Suprapubic skin (tissue), 4 donors: ENCODE data around the gene KCND2. TPM values are rescaled to one million over a fixed set of nuclear protein-coding genes. Genes with fewer than 3 reads are reported as not detected.

ENCODE experiments used
- DNase-seq, 2 donors: peaks; one replicate each; pipeline ENCODE4 v3.0.0-alpha.2; 2019; ENCODE audit warnings: low spot score in 2 of 2
- H3K27ac ChIP-seq: fragments of 200-600 bp; sonication (generic); one replicate; pipeline ENCODE4 v1.5.1; 2019
- H3K27me3 ChIP-seq: fragments of 200-600 bp; sonication (generic); one replicate; pipeline ENCODE4 v1.5.1; 2019
- H3K36me3 ChIP-seq: fragments of 200-600 bp; sonication (generic); one replicate; pipeline ENCODE4 v1.5.1; 2019
- H3K4me1 ChIP-seq: fragments of 200-600 bp; sonication (generic); one replicate; pipeline ENCODE4 v1.5.1; 2019
- H3K4me3 ChIP-seq: fragments of 200-600 bp; sonication (generic); one replicate; pipeline ENCODE4 v1.5.1; 2019; ENCODE audit warnings: mild to moderate bottlenecking
- H3K9me3 ChIP-seq: fragments of 200-600 bp; sonication (generic); one replicate; pipeline ENCODE4 v1.5.1; 2019
- EP300 ChIP-seq: sonication (generic); formaldehyde crosslinking; IDR thresholded peaks from one replicate; pipeline ENCODE4 v1.6.1; 2017; ENCODE audit warnings: antibody characterized with exemption
- POLR2A ChIP-seq, 2 donors: fragments of 450-650 bp; IDR thresholded peaks; one replicate each; pipeline ENCODE4 v1.6.1; 2017; ENCODE audit warnings: antibody characterized with exemption in 2 of 2, mild to moderate bottlenecking in 2 of 2, moderate library complexity in 2 of 2
- POLR2AphosphoS5 ChIP-seq, 3 donors: sonication (generic); formaldehyde crosslinking; IDR thresholded peaks; one replicate each; pipeline ENCODE4 v1.6.1; 2017; ENCODE audit warnings: antibody characterized with exemption in 3 of 3
- WGBS: methylation state at CpG from one replicate; pipeline ENCODE4 v1.1.5; 2018; 5-methylcytosine and 5-hydroxymethylcytosine counted together
- total RNA-seq, 4 donors: library from RNA; depleted of rRNA; stranded (reverse); fragments of >200 nt; gene quantifications; one replicate each; pipeline ENCODE4 v1.1.0, GENCODE V29; 2016
- TF ChIP-seq, protein P1 (sequence below), 2 donors: fragments of 200-600 bp in 1 of 2; fragments of 450-650 bp in 1 of 2; sonication (generic) in 1 of 2; IDR thresholded peaks; one replicate each; pipeline ENCODE4 v1.5.1; 2016 to 2019; ENCODE audit warnings: antibody characterized with exemption in 2 of 2, mild to moderate bottlenecking in 1 of 2, moderate library complexity in 1 of 2

Gene KCND2
- total RNA-seq, 4 donors from 2014 or later, result 0.16 TPM; not detected in 3

DNA sequence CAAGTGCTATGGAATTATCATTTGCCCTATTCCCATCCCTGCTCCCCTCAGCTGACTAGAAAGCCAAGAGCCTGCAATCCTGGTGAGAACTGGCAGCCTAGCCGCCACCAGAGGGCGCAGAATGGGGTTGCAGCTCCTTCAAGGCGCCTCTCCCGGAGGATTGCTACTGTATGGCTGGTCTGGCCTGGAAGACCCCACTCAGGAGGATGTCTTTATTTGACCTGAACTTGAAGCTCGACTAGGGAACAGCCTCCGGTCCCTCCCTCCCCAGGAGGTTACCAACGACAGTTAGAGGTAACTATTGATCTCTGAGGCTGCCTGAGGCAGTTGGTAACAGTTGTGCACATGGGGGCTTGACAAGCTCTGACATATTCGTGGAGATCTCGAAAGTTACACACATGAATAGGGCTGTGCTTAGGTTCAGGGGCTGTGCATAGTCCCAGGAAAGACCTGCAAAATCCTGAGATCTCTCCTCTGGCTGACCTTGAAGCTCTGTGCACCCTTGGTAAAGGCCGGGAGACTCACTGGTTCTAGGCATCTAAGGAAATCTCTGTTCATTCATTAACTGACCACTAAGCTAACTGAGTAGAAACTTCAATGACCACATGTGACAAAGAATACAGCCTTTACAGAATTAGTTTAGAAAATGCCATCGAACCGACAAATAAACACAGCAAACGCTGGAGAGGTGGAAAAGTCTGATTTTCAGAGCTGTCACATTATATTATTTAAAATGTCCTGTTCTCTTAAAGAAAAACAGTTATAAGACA, 519.3 kb downstream of the KCND2 start:
- peak; percentile 68 to 79 for DNase-seq
- Histone ChIP-seq H3K36me3 (no peaks in the 10 kb centered on the region), H3K27ac (no peak overlapping the region), H3K4me1 (no peaks in the 10 kb centered on the region), H3K4me3 (no peak overlapping the region), H3K27me3 (no peaks in the 10 kb centered on the region), H3K9me3 (no peaks in the 10 kb centered on the region)
- TF ChIP-seq, protein P1, sequence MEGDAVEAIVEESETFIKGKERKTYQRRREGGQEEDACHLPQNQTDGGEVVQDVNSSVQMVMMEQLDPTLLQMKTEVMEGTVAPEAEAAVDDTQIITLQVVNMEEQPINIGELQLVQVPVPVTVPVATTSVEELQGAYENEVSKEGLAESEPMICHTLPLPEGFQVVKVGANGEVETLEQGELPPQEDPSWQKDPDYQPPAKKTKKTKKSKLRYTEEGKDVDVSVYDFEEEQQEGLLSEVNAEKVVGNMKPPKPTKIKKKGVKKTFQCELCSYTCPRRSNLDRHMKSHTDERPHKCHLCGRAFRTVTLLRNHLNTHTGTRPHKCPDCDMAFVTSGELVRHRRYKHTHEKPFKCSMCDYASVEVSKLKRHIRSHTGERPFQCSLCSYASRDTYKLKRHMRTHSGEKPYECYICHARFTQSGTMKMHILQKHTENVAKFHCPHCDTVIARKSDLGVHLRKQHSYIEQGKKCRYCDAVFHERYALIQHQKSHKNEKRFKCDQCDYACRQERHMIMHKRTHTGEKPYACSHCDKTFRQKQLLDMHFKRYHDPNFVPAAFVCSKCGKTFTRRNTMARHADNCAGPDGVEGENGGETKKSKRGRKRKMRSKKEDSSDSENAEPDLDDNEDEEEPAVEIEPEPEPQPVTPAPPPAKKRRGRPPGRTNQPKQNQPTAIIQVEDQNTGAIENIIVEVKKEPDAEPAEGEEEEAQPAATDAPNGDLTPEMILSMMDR (IDR thresholded peaks at IDR 0.05), result peak; percentile 22 to 72
- no peak for TF ChIP-seq POLR2AphosphoS5 (IDR thresholded peaks at IDR 0.05)
- WGBS, result 52% methylated on average over 13 of the region's 13 CpGs

DNA sequence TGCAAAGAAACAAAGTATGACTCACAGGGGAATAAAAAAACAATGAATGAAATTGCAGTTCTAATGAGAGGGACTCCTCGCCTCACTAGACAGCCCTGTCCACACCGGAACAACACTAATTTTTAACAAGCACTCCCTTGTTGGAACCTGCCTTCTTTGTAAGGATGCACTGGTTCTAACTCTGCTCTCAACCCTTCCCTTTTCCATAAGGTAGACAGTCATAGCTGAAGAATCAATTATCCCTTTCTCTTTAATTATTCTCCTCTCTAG, 519.8 kb downstream of the KCND2 start:
- no peaks in the 10 kb centered on the region for H3K4me1 ChIP-seq
- no peaks in the 10 kb centered on the region for H3K27me3 ChIP-seq
- no peaks in the 10 kb centered on the region for H3K9me3 ChIP-seq
- no peaks in the 10 kb centered on the region for H3K36me3 ChIP-seq
- TF ChIP-seq EP300 (no peak), POLR2AphosphoS5 (IDR thresholded peaks at IDR 0.05) (no peak)
- TF ChIP-seq, protein P1 (IDR thresholded peaks at IDR 0.05), result no peak
- H3K27ac ChIP-seq, result no peak overlapping the region
- H3K4me3 ChIP-seq, result no peak overlapping the region
- 89% methylated on average over 2 of the region's 2 CpGs for WGBS
- no peak for DNase-seq

GRCh38 chr7:120793213-120793936, 520.4 kb downstream of the KCND2 start:
- no peaks in the 10 kb centered on the region for H3K4me1 ChIP-seq
- no peaks in the 10 kb centered on the region for H3K36me3 ChIP-seq
- H3K27me3 ChIP-seq, result no peaks in the 10 kb centered on the region
- no peak overlapping the region for H3K27ac ChIP-seq
- 94% methylated on average over 3 of the region's 3 CpGs for WGBS
- no peak for DNase-seq
- no peaks in the 10 kb centered on the region for H3K9me3 ChIP-seq
- H3K4me3 ChIP-seq, result no peak overlapping the region
- TF ChIP-seq, protein P1 (IDR thresholded peaks at IDR 0.05), result no peak
- TF ChIP-seq POLR2A (IDR thresholded peaks at IDR 0.05) (no peak), EP300 (no peak)

GRCh38 chr7:120794106-120794729, 521.2 kb downstream of the KCND2 start:
- no peaks in the 10 kb centered on the region for H3K4me1 ChIP-seq
- DNase-seq, result no peak

More at GRCh38 chr7:120794106-120794729, 521.2 kb downstream of the KCND2 start:
- H3K27ac ChIP-seq, result no peak overlapping the region
- H3K27me3 ChIP-seq, result no peaks in the 10 kb centered on the region
- H3K9me3 ChIP-seq, result no peaks in the 10 kb centered on the region
- TF ChIP-seq POLR2A (IDR thresholded peaks at IDR 0.05), result no peak
- no peak for TF ChIP-seq POLR2AphosphoS5 (IDR thresholded peaks at IDR 0.05)
- TF ChIP-seq, protein P1 (IDR thresholded peaks at IDR 0.05), result no peak
- TF ChIP-seq EP300, result no peak
- H3K36me3 ChIP-seq, result no peaks in the 10 kb centered on the region
- 69% methylated on average over 4 of the region's 4 CpGs for WGBS
- no peak overlapping the region for H3K4me3 ChIP-seq
